Neuron (in vitro differentiated cells): ENCODE data around the gene TFR2.

Source experiments
- H2AFZ ChIP-seq: one replicate; pipeline ENCODE4 v1.6.1; 2013; ENCODE audit warnings: low read depth, mild to moderate bottlenecking, inconsistent platforms, low read length, moderate library complexity
- H3K27me3 ChIP-seq: one replicate; pipeline ENCODE4 v1.6.1; 2013; ENCODE audit warnings: low read length; ENCODE audit not compliant: insufficient read depth
- H3K36me3 ChIP-seq: one replicate; pipeline ENCODE4 v1.6.1; 2013; ENCODE audit warnings: low read length; ENCODE audit not compliant: insufficient read depth
- H3K4me1 ChIP-seq: one replicate; pipeline ENCODE4 v1.6.1; 2013; ENCODE audit warnings: low read length; ENCODE audit not compliant: insufficient read depth
- H3K4me3 ChIP-seq: 2 replicates; pipeline ENCODE4 v1.5.1; 2013; ENCODE audit warnings: mild to moderate bottlenecking, low read length, moderate library complexity
- H3K9me3 ChIP-seq: one replicate; pipeline ENCODE4 v1.6.1; 2013; ENCODE audit warnings: low read length

Gene TFR2

DNA sequence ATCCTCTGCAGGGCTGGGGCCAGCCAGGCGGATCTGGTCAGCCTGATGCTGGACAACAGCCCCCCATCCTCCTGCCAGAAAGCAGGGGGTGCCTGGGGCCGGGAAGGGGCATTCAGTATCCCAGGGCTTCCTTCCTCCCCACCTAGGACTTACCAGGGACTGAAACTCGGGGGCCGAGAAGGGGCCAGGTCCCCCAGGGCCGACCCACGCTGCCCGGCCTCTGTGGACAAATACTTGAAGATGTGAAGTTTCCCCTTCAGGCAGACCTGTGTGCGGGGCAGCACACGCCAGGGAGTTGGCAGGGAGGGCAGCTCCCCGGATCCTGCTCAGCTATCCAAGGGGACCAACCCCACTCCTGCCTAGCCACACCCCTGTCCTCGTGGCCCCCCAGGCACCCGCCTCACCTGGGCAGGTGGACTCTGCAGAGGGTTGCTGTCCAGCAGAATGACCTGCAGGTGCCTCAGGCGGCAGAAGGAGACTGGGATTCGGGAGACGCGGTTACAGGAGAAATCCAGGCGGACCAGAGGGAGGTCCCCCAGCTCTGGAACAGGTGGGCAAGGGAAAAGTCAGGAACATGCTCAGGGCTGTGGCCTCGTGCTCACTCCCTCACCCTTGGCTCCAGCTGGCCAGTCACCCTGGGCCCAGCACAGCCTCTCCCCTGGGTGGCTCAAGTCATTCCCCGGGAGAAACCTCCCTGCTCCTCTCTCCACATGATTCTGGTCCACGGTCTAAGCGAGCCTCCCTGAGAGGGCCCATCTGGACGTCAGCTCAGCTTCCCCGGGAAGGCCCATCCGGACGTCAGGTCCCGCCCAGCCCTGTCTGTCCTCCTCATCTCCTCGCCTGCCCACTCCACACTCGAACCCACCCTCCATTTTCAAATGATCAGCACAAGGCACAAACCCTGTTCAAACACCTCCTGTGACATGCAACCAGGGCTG is 62.8 kb downstream of the TFR2 start:
- Histone ChIP-seq H2AFZ (no peak overlapping the region), H3K36me3 (peaks cover 68% of the 10 kb centered on the region)

DNA sequence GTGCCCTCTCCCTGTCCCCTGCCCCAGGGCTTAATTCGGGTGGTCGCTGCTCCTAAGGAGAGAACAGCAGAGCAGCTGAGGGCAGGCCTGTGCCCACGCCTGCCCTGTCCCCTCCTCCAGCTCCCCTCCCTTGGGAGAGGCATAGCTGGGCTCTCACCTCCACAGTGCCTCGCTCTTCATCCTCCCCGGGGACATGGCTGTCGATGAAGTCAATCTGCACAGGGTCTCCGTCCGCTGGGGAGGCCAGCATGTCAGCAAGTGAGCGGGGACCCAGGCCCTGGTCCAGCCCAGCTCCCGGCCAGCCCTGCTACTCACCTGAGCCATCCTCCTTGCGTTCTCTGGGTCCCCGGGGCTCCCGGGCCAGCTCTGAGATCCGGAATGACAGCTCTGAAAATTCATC is 63.8 kb downstream of the TFR2 start:
- Histone ChIP-seq H2AFZ (no peak overlapping the region), H3K36me3 (peaks cover 62% of the 10 kb centered on the region), H3K4me3 (no peak overlapping the region), H3K9me3 (no peaks in the 10 kb centered on the region), H3K4me1 (peaks cover 4% of the 10 kb centered on the region), H3K27me3 (no peaks in the 10 kb centered on the region)

More for the DNA sequence above, 62.8 kb downstream of the TFR2 start:
- H3K9me3 ChIP-seq = no peaks in the 10 kb centered on the region
- no peaks in the 10 kb centered on the region for H3K27me3 ChIP-seq
- peaks cover 3% of the 10 kb centered on the region for H3K4me1 ChIP-seq
- H3K4me3 ChIP-seq = no peak overlapping the region

DNA sequence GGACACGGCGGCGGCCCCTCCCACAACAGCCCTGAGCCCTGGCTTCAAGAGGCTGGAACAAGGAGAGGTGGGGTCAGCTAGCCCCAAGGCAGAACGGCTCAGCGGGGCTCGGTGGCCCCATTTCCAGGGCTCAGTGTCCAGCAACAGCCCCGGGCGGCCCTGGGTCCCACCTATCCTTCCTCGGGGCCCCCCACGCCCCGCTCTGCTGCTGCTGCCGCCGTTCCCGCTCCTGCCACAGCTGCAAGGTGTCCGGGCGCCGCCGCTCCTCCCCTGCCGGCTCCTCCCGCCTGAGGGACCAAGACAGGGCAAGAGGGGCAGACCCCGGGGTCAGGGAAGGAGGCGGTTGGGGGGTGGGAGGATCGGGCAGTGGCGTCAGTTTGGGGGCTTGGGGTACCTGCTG is 64.2 kb downstream of the TFR2 start:
- no peaks in the 10 kb centered on the region for H3K27me3 ChIP-seq
- peaks cover 59% of the 10 kb centered on the region for H3K36me3 ChIP-seq

DNA sequence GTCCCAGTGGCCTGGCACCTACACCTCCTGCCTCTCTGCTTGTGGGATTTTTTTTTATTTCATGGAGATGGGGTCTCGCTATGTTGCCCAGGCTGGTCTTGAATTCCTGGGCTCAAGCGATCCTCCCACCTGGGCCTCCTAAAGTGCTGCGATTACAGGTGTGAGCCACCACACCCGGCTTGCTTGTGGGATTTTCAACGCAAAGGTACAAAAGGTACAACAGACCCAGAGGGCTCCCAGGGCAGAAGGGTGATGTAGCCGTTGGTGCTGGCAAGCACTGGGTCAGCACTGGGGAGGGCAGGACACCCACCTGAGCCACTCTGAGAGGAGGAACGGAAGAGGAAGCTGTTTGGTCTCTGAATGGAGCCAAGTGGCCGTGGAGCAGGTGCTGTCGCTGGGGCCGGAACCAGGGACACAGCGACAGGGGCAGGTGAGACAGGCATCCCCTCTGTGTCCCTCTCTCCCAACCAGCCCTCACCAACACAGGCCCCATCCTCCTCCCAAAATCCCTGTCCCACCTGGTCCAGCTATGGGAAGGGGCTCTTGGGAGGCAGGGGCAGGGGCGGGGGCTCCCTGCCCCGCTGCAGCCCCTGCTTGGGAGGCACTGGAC is 64.9 kb downstream of the TFR2 start:
- peaks cover 13% of the 10 kb centered on the region for H3K4me1 ChIP-seq
- peaks cover 53% of the 10 kb centered on the region for H3K36me3 ChIP-seq

More for the DNA sequence above, 64.2 kb downstream of the TFR2 start:
- Histone ChIP-seq H3K4me1 (peaks cover 8% of the 10 kb centered on the region), H3K4me3 (no peak overlapping the region), H2AFZ (no peak overlapping the region), H3K9me3 (no peaks in the 10 kb centered on the region)

DNA sequence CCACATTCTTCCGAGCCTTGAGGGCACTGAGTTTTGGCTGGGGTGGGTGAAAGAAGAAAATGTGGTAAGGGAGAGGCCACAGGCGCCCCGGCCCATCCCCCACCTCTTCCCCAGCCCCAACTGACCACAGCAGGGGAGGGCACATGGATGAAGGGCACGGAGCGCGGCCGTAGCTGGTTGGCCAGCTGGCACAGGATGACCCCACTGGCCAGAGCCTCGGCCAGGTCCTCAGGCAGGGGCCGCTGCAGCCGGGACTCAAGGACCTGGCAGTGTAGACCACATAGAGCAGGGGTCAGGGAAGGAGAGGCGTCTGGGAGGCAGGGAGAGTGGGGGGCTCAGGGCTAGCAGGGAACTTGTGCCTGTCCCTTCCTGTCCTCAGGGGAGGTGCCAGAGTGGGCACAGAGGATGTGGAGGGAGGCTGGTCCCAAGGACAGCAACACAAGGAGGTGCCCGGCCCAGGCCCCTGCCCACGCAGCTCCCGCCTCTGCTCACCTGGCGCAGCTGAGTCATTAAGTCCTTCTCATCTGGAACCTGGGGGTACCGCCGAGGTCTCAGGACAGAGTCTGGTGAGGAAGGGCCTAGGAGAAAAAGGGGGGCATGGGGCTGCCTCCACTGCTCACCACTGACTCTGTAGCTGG is 65.5 kb downstream of the TFR2 start:
- Histone ChIP-seq H3K9me3 (no peaks in the 10 kb centered on the region), H3K36me3 (peaks cover 47% of the 10 kb centered on the region), H3K4me1 (peaks cover 13% of the 10 kb centered on the region)

More for the DNA sequence above, 64.9 kb downstream of the TFR2 start:
- no peak overlapping the region for H2AFZ ChIP-seq
- no peak overlapping the region for H3K4me3 ChIP-seq
- H3K27me3 ChIP-seq = no peaks in the 10 kb centered on the region
- H3K9me3 ChIP-seq = no peaks in the 10 kb centered on the region

DNA sequence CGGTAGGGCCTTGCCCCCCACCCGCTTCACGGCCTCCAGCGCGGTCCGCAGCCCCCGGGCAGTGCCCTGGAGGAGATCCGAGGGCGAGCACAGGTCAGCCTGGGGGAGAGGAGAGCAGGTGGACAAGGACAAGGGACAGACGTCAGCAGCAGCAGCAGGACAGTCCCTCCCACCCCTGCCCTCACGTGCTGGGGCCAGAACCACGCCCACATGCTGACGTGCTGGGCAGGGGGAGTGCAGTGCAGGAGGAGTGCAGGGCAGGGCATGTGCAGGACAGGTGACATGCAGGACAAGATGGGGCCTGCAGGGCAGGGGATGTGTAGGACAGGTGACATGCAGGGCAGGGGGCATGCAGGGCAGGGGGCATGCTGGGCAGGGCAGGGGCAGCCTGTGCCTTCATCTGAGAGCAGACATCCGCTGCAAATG is 66.1 kb downstream of the TFR2 start:
- H3K4me3 ChIP-seq = no peak overlapping the region
- no peak overlapping the region for H2AFZ ChIP-seq
- H3K4me1 ChIP-seq = peaks cover 14% of the 10 kb centered on the region
- no peaks in the 10 kb centered on the region for H3K27me3 ChIP-seq
- peaks cover 41% of the 10 kb centered on the region for H3K36me3 ChIP-seq
- no peaks in the 10 kb centered on the region for H3K9me3 ChIP-seq

More for the DNA sequence above, 65.5 kb downstream of the TFR2 start:
- Histone ChIP-seq H2AFZ (no peak overlapping the region), H3K4me3 (no peak overlapping the region), H3K27me3 (no peaks in the 10 kb centered on the region)

DNA sequence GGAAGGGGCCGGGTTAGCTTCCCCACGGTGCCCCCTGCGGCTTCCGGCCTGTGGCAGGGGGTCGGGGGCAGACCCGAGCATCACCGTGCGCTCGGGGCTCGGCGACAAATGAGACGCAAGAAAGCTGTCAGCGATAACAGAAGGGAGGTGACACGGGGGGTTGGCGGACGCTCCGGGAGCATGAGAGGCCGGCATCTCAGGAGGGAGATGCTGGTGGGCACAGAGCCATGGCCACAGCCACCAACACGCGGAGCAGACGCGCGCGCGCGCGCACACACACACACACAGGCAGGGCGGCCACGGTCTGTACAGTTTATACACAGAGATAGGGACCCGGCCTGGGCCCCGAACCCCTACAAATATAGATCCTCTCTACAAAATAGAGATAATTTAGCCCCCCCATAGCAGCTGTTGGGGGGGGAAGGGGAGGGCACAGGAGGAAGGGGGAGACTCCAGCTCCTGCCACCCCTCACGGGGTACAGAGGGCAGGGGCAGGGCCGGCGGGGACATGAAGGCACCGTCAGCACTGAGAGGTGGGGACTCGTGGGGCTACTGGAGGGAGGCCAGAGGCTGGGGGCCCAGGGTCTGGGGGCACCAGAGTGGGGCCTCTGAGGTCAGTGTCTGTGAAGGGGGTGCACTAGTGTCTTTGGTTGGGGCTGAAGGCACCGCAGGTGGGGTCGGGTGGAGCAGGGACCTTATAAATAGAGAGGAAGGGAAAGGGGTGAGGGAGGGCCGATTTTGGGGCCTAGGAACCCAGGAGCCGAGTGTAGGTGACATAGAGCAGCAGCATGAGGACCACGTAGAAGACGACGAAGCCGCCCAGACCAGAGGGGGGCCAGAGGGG is 66.8 kb downstream of the TFR2 start:
- H3K4me3 ChIP-seq = no peak overlapping the region
- no peaks in the 10 kb centered on the region for H3K27me3 ChIP-seq
- H3K36me3 ChIP-seq = peaks cover 35% of the 10 kb centered on the region
- no peak overlapping the region for H2AFZ ChIP-seq
- H3K4me1 ChIP-seq = peaks cover 19% of the 10 kb centered on the region
- H3K9me3 ChIP-seq = no peaks in the 10 kb centered on the region

DNA sequence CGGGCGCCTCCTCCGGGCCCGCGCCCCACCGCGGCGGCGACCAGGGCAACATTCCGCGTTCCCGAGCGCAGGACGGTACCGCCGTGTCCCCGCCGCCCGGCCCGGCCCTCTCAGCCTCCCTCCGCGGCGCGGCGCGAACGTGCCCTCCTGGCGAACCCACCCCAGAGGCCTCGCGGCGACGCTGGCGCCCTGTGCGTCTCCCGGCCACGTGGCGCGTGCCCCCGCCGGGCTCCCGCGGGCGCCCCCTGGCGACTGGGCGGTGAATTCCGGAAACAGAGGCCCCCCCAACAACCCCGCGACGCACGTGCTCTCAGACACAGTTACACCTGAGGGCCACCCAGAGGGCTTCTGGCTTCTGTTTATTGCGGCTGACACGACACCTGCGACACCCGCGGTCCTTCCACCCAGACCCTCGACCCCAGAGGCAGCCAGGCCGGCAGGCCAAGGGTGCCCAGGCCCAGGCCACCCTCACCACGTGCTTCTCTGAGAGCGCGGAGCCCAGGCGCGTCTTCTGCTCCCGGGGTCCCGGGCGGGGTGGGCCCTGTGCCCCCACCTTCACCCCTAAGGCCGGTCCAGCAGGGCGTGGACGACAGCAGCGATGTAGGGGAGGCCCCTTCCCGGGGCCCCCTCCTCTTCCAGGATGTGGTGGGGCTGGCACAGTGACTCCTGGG is 67.5 kb downstream of the TFR2 start, which contains the start of gene SAP25:
TSS of gene SAP25 (minus strand) at position 210 of the 671 bp plus-strand sequence. CDS start at position 52, 158 bp downstream.
- Histone ChIP-seq H2AFZ (no peak within 1 kb of the TSS), H3K9me3 (no peaks in the 10 kb centered on the region), H3K4me3 (no peak within 1 kb of the TSS), H3K4me1 (peaks cover 25% of the 10 kb centered on the region), H3K36me3 (peaks cover 34% of the 10 kb centered on the region), H3K27me3 (no peaks in the 10 kb centered on the region)

DNA sequence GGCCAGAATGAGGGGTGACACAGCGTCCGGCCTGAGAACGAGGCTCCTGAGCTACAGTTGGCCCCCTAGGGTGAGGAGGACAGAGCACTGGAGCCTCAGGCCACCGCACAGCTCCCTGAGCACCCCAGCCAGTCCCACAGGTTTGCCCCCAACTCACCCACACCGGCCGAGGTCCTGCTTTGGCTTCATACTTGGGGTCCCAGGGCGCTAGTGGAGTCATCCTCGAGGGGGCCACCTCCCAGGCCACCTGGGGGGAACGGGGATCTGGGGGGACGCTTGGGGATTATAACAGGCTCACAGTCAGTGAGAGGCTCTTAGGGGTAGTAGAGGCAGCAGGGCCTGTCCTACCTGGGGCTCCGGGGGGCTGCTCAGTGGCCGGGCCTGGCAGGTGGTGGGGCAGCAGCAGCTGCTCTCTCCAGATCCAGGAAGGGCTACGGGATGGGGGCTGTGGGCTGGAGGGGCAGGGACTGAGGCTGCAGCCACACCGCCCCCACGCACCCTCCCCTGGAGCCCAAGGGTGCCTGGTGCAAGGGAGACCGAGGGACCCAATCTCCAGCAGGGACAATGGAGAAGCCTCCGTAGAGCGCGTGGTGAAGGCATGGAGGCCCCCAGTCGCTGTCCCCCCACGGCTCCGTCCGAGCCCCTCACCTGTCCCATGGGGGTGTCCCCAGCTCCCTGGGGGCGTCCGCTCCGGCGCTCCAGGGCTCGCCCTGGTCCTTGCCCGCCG is 68.2 kb downstream of the TFR2 start:
- H3K9me3 ChIP-seq = no peaks in the 10 kb centered on the region
- peaks cover 27% of the 10 kb centered on the region for H3K36me3 ChIP-seq
- peaks cover 31% of the 10 kb centered on the region for H3K4me1 ChIP-seq
- no peaks in the 10 kb centered on the region for H3K27me3 ChIP-seq
- H3K4me3 ChIP-seq = no peak overlapping the region
- no peak overlapping the region for H2AFZ ChIP-seq

DNA sequence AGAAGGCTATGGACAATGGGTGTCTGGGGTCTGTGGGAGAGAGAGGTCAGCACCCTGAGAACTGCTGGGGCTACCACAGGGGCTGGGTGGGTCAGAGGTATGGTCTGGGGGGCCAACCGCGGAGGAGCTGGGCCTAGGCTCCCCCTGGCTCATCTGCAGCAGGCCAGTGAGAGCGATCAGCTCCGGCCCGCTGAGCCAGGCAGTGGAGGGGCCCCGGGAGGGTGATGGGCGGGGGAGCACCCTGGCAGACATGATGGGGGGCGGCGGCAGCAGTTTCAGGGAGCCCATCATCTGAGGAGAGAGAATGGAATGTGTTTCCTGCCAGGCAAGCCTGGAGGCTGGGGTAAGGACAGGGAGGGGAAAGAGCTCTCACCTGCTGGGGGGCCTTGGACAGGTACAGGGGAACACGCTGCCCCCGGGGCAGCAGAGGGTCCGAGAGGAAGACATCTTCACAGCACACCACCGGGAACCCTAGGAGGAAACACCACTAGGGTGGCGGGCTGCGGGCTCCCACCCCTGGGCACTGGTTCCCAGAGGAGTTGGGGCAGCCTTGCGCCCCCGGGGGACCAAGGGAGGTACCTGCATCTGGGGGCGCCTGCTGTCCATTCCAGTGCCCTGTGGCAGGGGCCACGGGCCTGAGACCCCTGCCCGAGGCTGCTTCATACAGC is 68.9 kb downstream of the TFR2 start:
- H3K4me1 ChIP-seq = peaks cover 38% of the 10 kb centered on the region
- peaks cover 20% of the 10 kb centered on the region for H3K36me3 ChIP-seq
- no peak overlapping the region for H2AFZ ChIP-seq
- H3K27me3 ChIP-seq = no peaks in the 10 kb centered on the region
- H3K4me3 ChIP-seq = no peak overlapping the region
- H3K9me3 ChIP-seq = no peaks in the 10 kb centered on the region

DNA sequence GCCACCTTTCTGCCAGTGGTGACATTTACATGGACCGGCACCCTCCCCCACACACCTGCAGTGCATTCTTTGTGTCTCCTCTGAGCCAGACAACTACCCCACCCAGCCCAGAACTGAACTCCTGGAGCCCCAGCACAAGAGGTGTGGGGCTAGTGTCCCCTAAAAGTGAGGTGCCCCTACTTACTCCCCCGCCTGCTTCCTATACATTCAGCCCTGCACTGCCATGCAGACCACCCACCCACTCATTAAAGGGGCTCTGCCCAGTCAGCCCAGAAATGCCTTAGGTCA is 69.6 kb downstream of the TFR2 start:
- Histone ChIP-seq H2AFZ (no peak overlapping the region), H3K4me1 (peaks cover 42% of the 10 kb centered on the region), H3K27me3 (no peaks in the 10 kb centered on the region), H3K4me3 (no peak overlapping the region), H3K9me3 (no peaks in the 10 kb centered on the region), H3K36me3 (peaks cover 17% of the 10 kb centered on the region)
